Measurements from ENCODE around the gene IPO11. TPM values are rescaled to one million over a fixed set of nuclear protein-coding genes. Genes with fewer than 3 reads are reported as not detected.

IPO11 gene
- total and polyA plus RNA-seq, 2 of the 13 experiments (the other 11 are each of a cell fraction or from before 2014, with no cell fraction given), result 13.9 to 24.4 TPM

DNA sequence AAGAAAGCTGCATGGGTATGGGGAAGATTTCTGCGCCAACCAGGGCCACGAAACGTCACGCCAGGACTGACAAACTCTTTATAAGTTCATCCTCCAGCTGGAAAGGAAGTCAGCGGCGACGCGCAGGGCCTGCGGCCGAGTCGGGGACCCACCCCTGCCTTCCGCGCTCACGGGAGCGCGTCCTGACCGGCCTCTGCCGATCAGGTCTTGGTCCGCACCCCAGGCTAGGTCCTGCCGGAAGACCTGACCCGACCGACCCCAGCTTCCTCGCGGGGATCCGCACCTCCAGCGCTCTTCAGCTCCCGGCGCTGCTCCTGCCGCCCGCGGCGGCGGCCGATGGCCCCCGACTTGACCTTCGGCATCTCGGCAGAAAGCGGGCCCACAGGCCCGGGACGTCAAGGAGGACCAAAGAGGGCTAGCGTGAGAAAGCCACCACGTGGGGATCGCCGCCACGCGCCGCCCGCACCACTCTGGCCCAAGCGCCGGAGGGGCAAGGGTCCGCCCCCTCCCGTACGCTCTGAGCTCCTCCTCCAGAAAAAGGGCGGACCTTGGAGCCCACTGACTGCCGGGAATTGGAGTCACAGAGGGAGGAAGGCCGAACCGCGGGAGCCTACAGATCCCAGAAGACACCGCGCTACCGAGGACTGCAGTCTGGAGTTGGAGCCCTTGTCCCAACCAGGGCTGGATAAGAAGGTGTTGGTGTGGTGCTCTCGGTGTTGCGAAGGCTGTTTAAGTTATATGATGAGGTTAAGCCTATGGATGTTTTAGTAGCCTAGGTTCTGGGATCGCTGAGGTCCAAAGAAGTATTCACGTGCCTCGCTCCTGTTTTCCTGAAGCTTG lies 8.9 kb upstream of the IPO11 start, which contains the start of gene DIMT1 (continued):
- TF ChIP-seq, protein P1, sequence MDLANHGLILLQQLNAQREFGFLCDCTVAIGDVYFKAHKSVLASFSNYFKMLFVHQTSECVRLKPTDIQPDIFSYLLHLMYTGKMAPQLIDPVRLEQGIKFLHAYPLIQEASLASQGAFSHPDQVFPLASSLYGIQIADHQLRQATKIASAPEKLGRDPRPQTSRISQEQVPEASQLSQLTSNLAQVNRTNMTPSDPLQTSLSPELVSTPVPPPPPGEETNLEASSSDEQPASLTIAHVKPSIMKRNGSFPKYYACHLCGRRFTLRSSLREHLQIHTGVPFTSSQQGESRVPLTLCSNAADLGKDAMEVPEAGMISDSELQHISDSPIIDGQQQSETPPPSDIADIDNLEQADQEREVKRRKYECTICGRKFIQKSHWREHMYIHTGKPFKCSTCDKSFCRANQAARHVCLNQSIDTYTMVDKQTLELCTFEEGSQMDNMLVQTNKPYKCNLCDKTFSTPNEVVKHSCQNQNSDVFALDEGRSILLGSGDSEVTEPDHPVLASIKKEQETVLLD (CRISPR knock-in tag; IDR thresholded peaks at IDR 0.05; ENCODE audit: low read depth), result peak; percentile 68
- TF ChIP-seq RAD51 (IDR thresholded peaks at IDR 0.05; ENCODE audit: borderline replicate concordance), result no peak
- TF ChIP-seq, protein P2, sequence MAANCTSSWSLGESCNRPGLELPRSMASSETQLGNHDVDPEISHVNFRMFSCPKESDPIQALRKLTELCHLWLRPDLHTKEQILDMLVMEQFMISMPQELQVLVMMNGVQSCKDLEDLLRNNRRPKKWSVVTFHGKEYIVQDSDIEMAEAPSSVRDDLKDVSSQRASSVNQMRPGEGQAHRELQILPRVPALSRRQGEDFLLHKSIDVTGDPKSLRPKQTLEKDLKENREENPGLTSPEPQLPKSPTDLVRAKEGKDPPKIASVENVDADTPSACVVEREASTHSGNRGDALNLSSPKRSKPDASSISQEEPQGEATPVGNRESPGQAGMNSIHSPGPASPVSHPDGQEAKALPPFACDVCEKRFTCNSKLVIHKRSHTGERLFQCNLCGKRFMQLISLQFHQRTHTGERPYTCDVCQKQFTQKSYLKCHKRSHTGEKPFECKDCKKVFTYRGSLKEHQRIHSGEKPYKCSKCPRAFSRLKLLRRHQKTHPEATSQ (CRISPR knock-in tag; IDR thresholded peaks at IDR 0.05; ENCODE audit: borderline replicate concordance), result peak; percentile 35; the same call in 1 of the 2 replicates
- TF ChIP-seq ZNF496 (CRISPR knock-in tag; IDR thresholded peaks at IDR 0.05; ENCODE audit: insufficient replicate concordance), result no peak
- no peak for TF ChIP-seq NFIC (IDR thresholded peaks at IDR 0.05; ENCODE audit: low read length)
- TF ChIP-seq SMC3 (IDR thresholded peaks at IDR 0.05; ENCODE audit: low read length), result no peak
- TF ChIP-seq, protein P3, sequence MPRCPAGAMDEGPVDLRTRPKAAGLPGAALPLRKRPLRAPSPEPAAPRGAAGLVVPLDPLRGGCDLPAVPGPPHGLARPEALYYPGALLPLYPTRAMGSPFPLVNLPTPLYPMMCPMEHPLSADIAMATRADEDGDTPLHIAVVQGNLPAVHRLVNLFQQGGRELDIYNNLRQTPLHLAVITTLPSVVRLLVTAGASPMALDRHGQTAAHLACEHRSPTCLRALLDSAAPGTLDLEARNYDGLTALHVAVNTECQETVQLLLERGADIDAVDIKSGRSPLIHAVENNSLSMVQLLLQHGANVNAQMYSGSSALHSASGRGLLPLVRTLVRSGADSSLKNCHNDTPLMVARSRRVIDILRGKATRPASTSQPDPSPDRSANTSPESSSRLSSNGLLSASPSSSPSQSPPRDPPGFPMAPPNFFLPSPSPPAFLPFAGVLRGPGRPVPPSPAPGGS (CRISPR knock-in tag; IDR thresholded peaks at IDR 0.05), result peak; percentile 85; the same call in 1 of the 2 replicates
- peak; percentile 61; the same call in 1 of the 2 replicates for TF ChIP-seq ETV5 (CRISPR knock-in tag; IDR thresholded peaks at IDR 0.05; ENCODE audit: borderline replicate concordance)
- TF ChIP-seq SETDB1 (CRISPR knock-in tag; IDR thresholded peaks at IDR 0.05; ENCODE audit: borderline replicate concordance), result no peak
- 0 out of 2 replicates have a peak, but pooled peaks have one; percentile 46 for TF ChIP-seq ZNF546 (CRISPR knock-in tag; conservative IDR thresholded peaks at IDR 0.05)
- TF ChIP-seq NONO (IDR thresholded peaks at IDR 0.05), result no peak
- TF ChIP-seq NONO (CRISPR knock-in tag; conservative IDR thresholded peaks at IDR 0.05), result peak; percentile 83
- TF ChIP-seq, protein P4, sequence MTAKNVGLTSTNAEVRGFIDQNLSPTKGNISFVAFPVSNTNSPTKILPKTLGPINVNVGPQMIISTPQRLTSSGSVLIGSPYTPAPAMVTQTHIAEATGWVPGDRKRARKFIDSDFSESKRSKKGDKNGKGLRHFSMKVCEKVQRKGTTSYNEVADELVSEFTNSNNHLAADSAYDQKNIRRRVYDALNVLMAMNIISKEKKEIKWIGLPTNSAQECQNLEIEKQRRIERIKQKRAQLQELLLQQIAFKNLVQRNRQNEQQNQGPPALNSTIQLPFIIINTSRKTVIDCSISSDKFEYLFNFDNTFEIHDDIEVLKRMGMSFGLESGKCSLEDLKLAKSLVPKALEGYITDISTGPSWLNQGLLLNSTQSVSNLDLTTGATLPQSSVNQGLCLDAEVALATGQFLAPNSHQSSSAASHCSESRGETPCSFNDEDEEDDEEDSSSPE (CRISPR knock-in tag; IDR thresholded peaks at IDR 0.05), result peak; percentile 90
- TF ChIP-seq ZNF75D (CRISPR knock-in tag; IDR thresholded peaks at IDR 0.05; ENCODE audit: borderline replicate concordance), result no peak
- TF ChIP-seq, protein P5, sequence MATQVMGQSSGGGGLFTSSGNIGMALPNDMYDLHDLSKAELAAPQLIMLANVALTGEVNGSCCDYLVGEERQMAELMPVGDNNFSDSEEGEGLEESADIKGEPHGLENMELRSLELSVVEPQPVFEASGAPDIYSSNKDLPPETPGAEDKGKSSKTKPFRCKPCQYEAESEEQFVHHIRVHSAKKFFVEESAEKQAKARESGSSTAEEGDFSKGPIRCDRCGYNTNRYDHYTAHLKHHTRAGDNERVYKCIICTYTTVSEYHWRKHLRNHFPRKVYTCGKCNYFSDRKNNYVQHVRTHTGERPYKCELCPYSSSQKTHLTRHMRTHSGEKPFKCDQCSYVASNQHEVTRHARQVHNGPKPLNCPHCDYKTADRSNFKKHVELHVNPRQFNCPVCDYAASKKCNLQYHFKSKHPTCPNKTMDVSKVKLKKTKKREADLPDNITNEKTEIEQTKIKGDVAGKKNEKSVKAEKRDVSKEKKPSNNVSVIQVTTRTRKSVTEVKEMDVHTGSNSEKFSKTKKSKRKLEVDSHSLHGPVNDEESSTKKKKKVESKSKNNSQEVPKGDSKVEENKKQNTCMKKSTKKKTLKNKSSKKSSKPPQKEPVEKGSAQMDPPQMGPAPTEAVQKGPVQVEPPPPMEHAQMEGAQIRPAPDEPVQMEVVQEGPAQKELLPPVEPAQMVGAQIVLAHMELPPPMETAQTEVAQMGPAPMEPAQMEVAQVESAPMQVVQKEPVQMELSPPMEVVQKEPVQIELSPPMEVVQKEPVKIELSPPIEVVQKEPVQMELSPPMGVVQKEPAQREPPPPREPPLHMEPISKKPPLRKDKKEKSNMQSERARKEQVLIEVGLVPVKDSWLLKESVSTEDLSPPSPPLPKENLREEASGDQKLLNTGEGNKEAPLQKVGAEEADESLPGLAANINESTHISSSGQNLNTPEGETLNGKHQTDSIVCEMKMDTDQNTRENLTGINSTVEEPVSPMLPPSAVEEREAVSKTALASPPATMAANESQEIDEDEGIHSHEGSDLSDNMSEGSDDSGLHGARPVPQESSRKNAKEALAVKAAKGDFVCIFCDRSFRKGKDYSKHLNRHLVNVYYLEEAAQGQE (IDR thresholded peaks at IDR 0.05; ENCODE audit: borderline replicate concordance in 1 of 2, low read depth in 1 of 2, low read length in 2 of 2), result peak in 1 of 2 experiments; percentile 34; a peak in 1 of 4 replicates
- peak; percentile 91; the same call in 1 of the 2 replicates for TF ChIP-seq NFKB2 (CRISPR knock-in tag; IDR thresholded peaks at IDR 0.05; ENCODE audit: borderline replicate concordance)
- no peak for TF ChIP-seq NPAS2 (CRISPR knock-in tag; IDR thresholded peaks at IDR 0.05; ENCODE audit: borderline replicate concordance)
- peak; percentile 87 to 99 for TF ChIP-seq POLR2A (IDR thresholded peaks at IDR 0.05; ENCODE audit: insufficient read depth in 1 of 2, low read depth in 2 of 2, low read length in 2 of 2)

All from HepG2 (cell line).